NCI-H524 treated with DMSO at 0.1 percent for 48 hours (cell line): Measurements from ENCODE around the gene MYBPC3.
"Not testable (repeated sequence)": the region's sequence is repeated elsewhere in the genome, so short reads cannot be mapped to it uniquely, and the experiment has no call there.

Source experiments
- DNase-seq: peaks from one replicate; lab custom pipeline; 2025; lab: John Stamatoyannopoulos, UW

Gene MYBPC3

GRCh38 chr11:47338396-47339241, 13.9 kb downstream of the MYBPC3 start:
- no peak for DNase-seq

- DNase-seq, result no peak
These were observed 15.1 kb downstream of the MYBPC3 start for GRCh38 chr11:47337229-47337924.

GRCh38 chr11:47336595-47336994, 15.9 kb downstream of the MYBPC3 start:
- no peak for DNase-seq

GRCh38 chr11:47335733-47336132, 16.8 kb downstream of the MYBPC3 start:
- no peak for DNase-seq

GRCh38 chr11:47334699-47335411, 17.6 kb downstream of the MYBPC3 start:
- not testable (repeated sequence) for DNase-seq

- DNase-seq, result no peak
These were observed 18.5 kb downstream of the MYBPC3 start for GRCh38 chr11:47333886-47334443.

- no peak for DNase-seq
These were observed 19.0 kb downstream of the MYBPC3 start for GRCh38 chr11:47333526-47333845.

- DNase-seq, result no peak
These were observed 19.5 kb downstream of the MYBPC3 start for GRCh38 chr11:47332791-47333525.

- no peak for DNase-seq
These were observed 20.2 kb downstream of the MYBPC3 start for GRCh38 chr11:47332303-47332711.

GRCh38 chr11:47331454-47332302, 20.8 kb downstream of the MYBPC3 start:
- no peak for DNase-seq

GRCh38 chr11:47329987-47330931, 22.2 kb downstream of the MYBPC3 start:
- no peak for DNase-seq

GRCh38 chr11:47329431-47329986, 23.0 kb downstream of the MYBPC3 start:
- DNase-seq, result no peak

GRCh38 chr11:47328449-47329390, 23.8 kb downstream of the MYBPC3 start:
- DNase-seq, result no peak

- DNase-seq, result no peak
These were observed 24.6 kb downstream of the MYBPC3 start for GRCh38 chr11:47327949-47328348.

- DNase-seq, result no peak
These were observed 25.5 kb downstream of the MYBPC3 start for GRCh38 chr11:47327025-47327424.

- no peak for DNase-seq
These were observed 26.3 kb downstream of the MYBPC3 start for GRCh38 chr11:47326198-47326597.

GRCh38 chr11:47325271-47326041, 27.0 kb downstream of the MYBPC3 start:
- no peak for DNase-seq
